Esophagus squamous epithelium (tissue), 5 donors: Measurements from ENCODE around the gene AHSP. TPM values are rescaled to one million over a fixed set of nuclear protein-coding genes. Genes with fewer than 3 reads are reported as not detected.
A peak's percentile ranks its signal among the peaks of the same experiment; 100 is the strongest.

Source experiments
- DNase-seq: peaks from one replicate; lab custom pipeline; 2025; lab: John Stamatoyannopoulos, UW
- H3K27ac ChIP-seq, 4 donors: fragments of 200-600 bp; sonication (generic); one replicate each; pipeline ENCODE4 v1.5.1; 2016 to 2019; ENCODE audit warnings: mild to moderate bottlenecking in 1 of 4
- H3K27me3 ChIP-seq, 4 donors: fragments of 200-600 bp; sonication (generic); 1 replicate in 3 of 4; 2 replicates in 1 of 4; pipeline versions ENCODE4 v1.5.1 to v1.6.0; 2017 to 2021; ENCODE audit warnings: antibody characterized with exemption in 1 of 4
- H3K36me3 ChIP-seq, 3 donors: fragments of 200-600 bp; sonication (generic); one replicate each; pipeline ENCODE4 v1.5.1; 2016 to 2019
- H3K4me1 ChIP-seq, 3 donors: fragments of 200-600 bp; sonication (generic); one replicate each; pipeline ENCODE4 v1.5.1; 2017 to 2019
- H3K4me3 ChIP-seq, 4 donors: fragments of 200-600 bp; sonication (generic); 1 replicate in 3 of 4; 2 replicates in 1 of 4; pipeline ENCODE4 v1.5.1; 2016 to 2019; ENCODE audit warnings: mild to moderate bottlenecking in 2 of 4, moderate library complexity in 1 of 4
- H3K9me3 ChIP-seq, 3 donors: fragments of 200-600 bp; sonication (generic); one replicate each; pipeline ENCODE4 v1.5.1; 2016 to 2019
- CTCF ChIP-seq, 6 experiments: fragments of 450-650 bp in 4 of 6; fragments of 200-600 bp in 2 of 6; sonication (generic) in 2 of 6; IDR thresholded peaks; one replicate each; pipeline ENCODE4 v1.5.1; 2016 to 2019; ENCODE audit warnings: antibody characterized with exemption in 6 of 6, mild to moderate bottlenecking in 4 of 6, moderate library complexity in 4 of 6
- POLR2A ChIP-seq, 4 donors: fragments of 450-650 bp; IDR thresholded peaks; one replicate each; pipeline ENCODE4 v1.6.1; 2017; ENCODE audit warnings: antibody characterized with exemption in 4 of 4, mild to moderate bottlenecking in 4 of 4, moderate library complexity in 3 of 4
- WGBS, 2 donors: methylation state at CpG; one replicate each; pipeline ENCODE4 v1.1.5; 2018; 5-methylcytosine and 5-hydroxymethylcytosine counted together
- intact Hi-C: fragments of 100-400 bp; cut with DNase I; formaldehyde crosslinking; loops from one replicate; pipeline ENCODE4 v1.15.0; 2022
- total RNA-seq, 4 donors: library from RNA; depleted of rRNA; stranded (reverse); fragments of >200 nt; gene quantifications; one replicate each; pipeline ENCODE4 v1.1.0, GENCODE V29; 2016
- donor health status: DM: yes; HTN: yes; CAD: no.

AHSP gene
- total RNA-seq, 4 donors from 2014 or later: not detected

GRCh38 chr16:31487720-31488467 lies 39.8 kb upstream of the AHSP start:
- H3K9me3 ChIP-seq: no peaks in the 10 kb centered on the region
- peak overlapping the region in 1 of 4 donors; percentile 4 for H3K27ac ChIP-seq
- peak overlapping the region; percentile 39 to 73 (median 55) for H3K4me3 ChIP-seq
- intact Hi-C loops: no loop called here
- DNase-seq: no peak
- no peak for TF ChIP-seq CTCF (IDR thresholded peaks at IDR 0.05)
- TF ChIP-seq POLR2A (IDR thresholded peaks at IDR 0.05): no peak
- peaks cover 0 to 31% (median 7%) of the 10 kb centered on the region in 3 donors for H3K36me3 ChIP-seq
- 0% methylated on average over 2 of the region's 60 CpGs; no CpG with 5 or more reads in 1 of the 2 donors for WGBS, 2 donors
- peaks cover 16 to 26% (median 19%) of the 10 kb centered on the region in 3 donors for H3K4me1 ChIP-seq
- peaks cover 0 to 44% (median 0%) of the 10 kb centered on the region in 4 donors for H3K27me3 ChIP-seq

GRCh38 chr16:31488468-31489297 lies 39.0 kb upstream of the AHSP start:
- peak overlapping the region; percentile 39 to 73 (median 55) for H3K4me3 ChIP-seq
- DNase-seq: no peak
- TF ChIP-seq CTCF (IDR thresholded peaks at IDR 0.05): no peak
- no peak for TF ChIP-seq POLR2A (IDR thresholded peaks at IDR 0.05)
- 63 to 84% methylated on average over 7 to 9 of the region's 77 CpGs for WGBS, 2 donors
- H3K36me3 ChIP-seq: peaks cover 5 to 39% (median 15%) of the 10 kb centered on the region in 3 donors
- no peaks in the 10 kb centered on the region for H3K9me3 ChIP-seq
- peaks cover 16 to 26% (median 19%) of the 10 kb centered on the region in 3 donors for H3K4me1 ChIP-seq
- peak overlapping the region in 1 of 4 donors; percentile 4 for H3K27ac ChIP-seq
- peaks cover 0 to 44% (median 0%) of the 10 kb centered on the region in 4 donors for H3K27me3 ChIP-seq
- intact Hi-C loops: no loop called here

GRCh38 chr16:31489298-31489564 lies 38.5 kb upstream of the AHSP start:
- intact Hi-C loops: no loop called here
- Histone ChIP-seq H3K9me3 (no peaks in the 10 kb centered on the region), H3K27ac (no peak overlapping the region), H3K4me3 (no peak overlapping the region), H3K4me1 (peaks cover 16 to 26% (median 19%) of the 10 kb centered on the region in 3 donors), H3K36me3 (peaks cover 7 to 45% (median 18%) of the 10 kb centered on the region in 3 donors), H3K27me3 (peaks cover 0 to 44% (median 0%) of the 10 kb centered on the region in 4 donors)
- TF ChIP-seq POLR2A (IDR thresholded peaks at IDR 0.05): no peak
- no peak for TF ChIP-seq CTCF (IDR thresholded peaks at IDR 0.05)
- 72 to 80% methylated on average over 5 to 7 of the region's 7 CpGs for WGBS, 2 donors
- DNase-seq: no peak

GRCh38 chr16:31489616-31490584 lies 37.8 kb upstream of the AHSP start:
- Histone ChIP-seq H3K4me1 (peaks cover 16 to 26% (median 19%) of the 10 kb centered on the region in 3 donors), H3K4me3 (no peak overlapping the region), H3K27me3 (peaks cover 0 to 44% (median 0%) of the 10 kb centered on the region in 4 donors), H3K9me3 (no peaks in the 10 kb centered on the region), H3K36me3 (peaks cover 7 to 51% (median 18%) of the 10 kb centered on the region in 3 donors), H3K27ac (no peak overlapping the region)
- DNase-seq: no peak
- no peak for TF ChIP-seq POLR2A (IDR thresholded peaks at IDR 0.05)
- no peak for TF ChIP-seq CTCF (IDR thresholded peaks at IDR 0.05)
- intact Hi-C loops: no loop called here
- 80 to 81% methylated on average over 10 to 14 of the region's 22 CpGs for WGBS, 2 donors
